Activated CD8-positive, alpha-beta memory T cell treated with anti-CD3 and anti-CD28 coated beads, Interleukin-2, amount 50 U/mL, for 4 hours (primary cell): ENCODE data around the gene DZIP1.

ENCODE experiments used
- DNase-seq: peaks from one replicate; pipeline ENCODE4 v3.0.0-alpha.2; 2020

Gene DZIP1

DNA sequence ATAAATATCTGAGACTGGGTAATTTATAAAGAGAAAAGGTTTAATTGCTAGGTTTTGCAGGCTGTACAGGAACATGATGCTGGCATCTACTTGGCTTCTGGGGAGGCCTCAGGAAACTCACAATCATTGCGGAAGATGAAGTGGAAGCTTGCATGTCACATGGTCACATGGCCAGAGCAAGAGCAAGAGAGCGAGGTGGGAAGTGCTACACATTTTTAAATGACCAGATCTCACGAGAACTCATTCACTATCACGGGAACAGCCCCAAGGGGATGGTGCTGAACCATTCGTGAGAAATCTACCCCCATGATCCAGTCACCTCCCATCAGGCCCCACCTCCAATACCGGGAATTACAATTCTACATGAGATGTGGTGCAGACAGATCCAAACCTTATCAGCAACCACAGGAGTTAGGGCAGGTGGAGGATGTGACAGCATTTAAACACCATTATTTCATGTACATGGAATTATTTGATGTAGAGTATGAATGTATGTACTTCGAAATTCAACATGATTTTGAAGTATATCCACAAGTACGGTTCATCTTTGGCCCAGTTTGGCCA, 102.5 kb downstream of the DZIP1 start:
- DNase-seq = no peak

DNA sequence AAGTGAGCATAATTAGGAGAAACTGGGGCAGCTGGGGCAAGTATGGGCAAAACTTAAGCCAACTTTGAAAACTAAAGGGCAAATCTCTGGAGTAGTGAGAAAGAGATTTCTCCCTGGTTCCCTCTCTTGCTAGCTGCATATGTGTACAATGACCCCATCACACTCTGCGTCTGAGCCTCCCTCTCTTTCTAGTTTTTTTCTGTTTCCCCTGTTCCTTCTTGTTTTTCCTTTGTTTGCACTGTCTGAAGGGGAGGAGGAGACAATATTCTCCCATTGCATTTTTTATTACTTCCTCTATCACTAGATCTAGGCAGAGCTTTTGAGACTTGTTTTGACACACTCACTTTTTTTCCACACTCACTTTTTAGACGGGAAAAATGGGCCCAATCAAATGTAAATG, 103.2 kb downstream of the DZIP1 start:
- no peak for DNase-seq

DNA sequence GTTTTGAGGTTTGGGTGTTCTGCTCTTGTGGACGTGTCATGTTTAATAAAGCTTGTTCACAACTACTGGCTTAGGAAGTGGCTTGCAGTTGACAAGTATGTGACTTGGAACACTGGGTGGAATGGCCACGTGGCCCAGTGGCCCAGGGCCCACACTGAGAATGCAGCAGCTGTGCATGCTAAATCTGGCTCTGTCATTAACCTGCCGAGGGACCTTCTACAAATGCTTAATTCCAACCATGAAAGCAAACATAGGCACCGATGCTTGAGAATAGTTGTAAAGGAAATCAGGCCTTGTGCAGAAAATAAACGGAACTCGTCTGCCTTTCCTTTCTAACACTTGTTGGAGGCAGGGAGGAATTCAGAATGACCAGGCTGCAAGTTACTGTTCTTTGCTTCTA, 103.6 kb downstream of the DZIP1 start:
- no peak for DNase-seq

DNA sequence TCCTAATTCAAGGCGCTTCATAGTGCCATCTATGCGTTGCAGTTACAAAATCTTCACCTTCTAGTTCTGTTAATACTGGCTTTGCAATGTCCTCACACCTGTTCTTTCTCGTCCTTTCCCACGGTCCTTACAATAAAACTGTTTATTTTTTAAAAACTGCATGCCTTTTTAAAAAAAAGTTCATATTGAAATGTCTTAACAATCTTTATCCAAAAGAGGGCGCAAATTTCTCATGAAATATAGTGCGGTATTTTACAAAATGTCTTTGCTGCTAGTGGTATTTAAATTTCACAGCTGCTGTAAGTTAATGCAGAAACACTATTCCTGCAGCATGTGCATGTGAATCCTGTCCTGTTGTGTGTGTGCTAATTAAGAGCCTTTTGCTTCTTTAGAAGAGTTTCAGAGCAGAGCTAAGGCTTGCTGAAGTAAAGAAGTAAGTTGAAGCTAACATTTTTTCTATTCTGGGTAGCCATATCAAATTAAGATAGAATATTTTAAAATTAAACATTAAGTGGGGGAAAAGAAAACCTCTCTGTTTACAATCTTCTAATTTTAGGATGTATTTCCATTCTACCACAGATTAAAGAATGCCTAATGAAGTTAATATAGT, 107.8 kb downstream of the DZIP1 start:
- DNase-seq = no peak

- no peak for DNase-seq
Measured at GRCh38 chr13:95535243-95535642, 109.3 kb downstream of the DZIP1 start.

GRCh38 chr13:95533545-95534160, 110.9 kb downstream of the DZIP1 start:
- DNase-seq = no peak

DNA sequence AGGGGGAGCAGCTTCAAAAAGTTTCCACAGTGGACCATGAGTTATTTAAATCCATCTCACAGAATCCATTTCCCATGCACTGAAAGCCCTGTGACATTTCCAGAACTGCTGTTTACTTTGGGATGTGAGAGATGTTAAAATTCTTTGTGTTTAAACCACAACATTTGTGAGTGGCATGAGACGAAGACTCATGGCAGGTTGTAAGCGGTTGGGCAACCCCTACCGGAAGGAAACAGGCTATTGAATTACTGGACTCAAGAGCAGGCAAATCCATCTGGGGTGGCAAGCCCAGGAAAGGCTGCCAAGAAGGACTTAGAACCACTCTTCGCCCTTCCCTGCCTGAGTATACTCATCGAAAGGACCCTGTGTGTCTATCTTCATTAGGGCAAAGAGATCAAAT, 114.3 kb downstream of the DZIP1 start:
- no peak for DNase-seq
